HCT116 (cell line): ENCODE measurements around the gene TWIST2. TPM values are rescaled to one million over a fixed set of nuclear protein-coding genes. Genes with fewer than 3 reads are reported as not detected.

Experiments used
- ATAC-seq: fragments of 200-7000 bp; cut with Tn5 transposase; 2 replicates; pipeline ENCODE4 v1.9.1; 2020; ENCODE audit warnings: mild to moderate bottlenecking, moderate library complexity
- BruUV-seq: library from RNA; stranded (reverse); fragments of 400-500 nt; replicated peaks from 2 replicates; lab custom pipeline; 2021; lab: Mats Ljungman, UMichigan
- CTCF ChIA-PET: fragments of 300-600 bp; sonication (Branson Sonifier 250); formaldehyde crosslinking; loops from one replicate; lab custom pipeline; 2021; ENCODE audit warnings: antibody characterized with exemption; lab: Charles Lee
- POLR2A ChIA-PET: fragments of 300-600, 350-600 bp; sonication (Branson Sonifier 250); formaldehyde crosslinking; loops from one replicate; lab custom pipeline; 2021; ENCODE audit warnings: antibody characterized with exemption; lab: Charles Lee
- RAD21 ChIA-PET, 2 experiments: fragments of 300-600 bp; sonication (Branson Sonifier 250); formaldehyde crosslinking; loops; one replicate each; lab custom pipeline; 2023; ENCODE audit warnings: low total read pairs in 2 of 2; ENCODE audit not compliant: uncharacterized antibody in 2 of 2, unreplicated experiment in 2 of 2, low non-redundant PET in 1 of 2; lab: Charles Lee
- DNase-seq: peaks from one replicate; pipeline ENCODE4 v3.0.0-alpha.2; 2010; ENCODE audit warnings: low read depth, low spot score
- H2AFZ ChIP-seq: fragments of 200-600 bp; shearing (Covaris generic), sonication (generic); 2 replicates; pipeline ENCODE4 v1.6.1; 2017; ENCODE audit warnings: low read depth, mixed run types, mixed read lengths, antibody characterized with exemption, low read length; ENCODE audit not compliant: poor library complexity, severe bottlenecking
- H3K27ac ChIP-seq: 2 replicates; pipeline ENCODE4 v1.5.1; 2012; ENCODE audit warnings: low read depth, low read length
- H3K27me3 ChIP-seq: fragments of 200-600 bp; sonication (generic); 2 replicates; pipeline ENCODE4 v1.6.1; 2016; ENCODE audit warnings: mixed run types, low read length, mixed read lengths; ENCODE audit not compliant: insufficient read depth
- H3K36me3 ChIP-seq, 2 experiments: fragments of 200-500 bp in 1 of 2; fragments of 200-600 bp in 1 of 2; sonication (Bioruptor generic) in 1 of 2; sonication (generic) in 1 of 2; 2 replicates each; pipeline versions ENCODE4 v1.5.1 to v1.6.1; 2014 to 2016; ENCODE audit warnings: low read length in 2 of 2, inconsistent platforms in 1 of 2, mixed read lengths in 1 of 2, mixed run types in 1 of 2; ENCODE audit not compliant: insufficient read depth in 2 of 2, control insufficient read depth in 1 of 2
- H3K4me1 ChIP-seq, 2 experiments: fragments of 200-600 bp in 1 of 2; sonication (generic) in 1 of 2; 2 replicates each; pipeline versions ENCODE4 v1.5.1 to v1.6.1; 2012 to 2017; ENCODE audit warnings: low read length in 2 of 2, inconsistent platforms in 1 of 2, mild to moderate bottlenecking in 1 of 2, mixed read lengths in 1 of 2, mixed run types in 1 of 2, moderate library complexity in 1 of 2; ENCODE audit not compliant: insufficient read depth in 2 of 2, control insufficient read depth in 1 of 2
- H3K4me2 ChIP-seq: fragments of 200-600 bp; sonication (generic); 2 replicates; pipeline ENCODE4 v1.6.1; 2017; ENCODE audit warnings: mixed run types, low read length, mixed read lengths
- H3K4me3 ChIP-seq, 2 experiments: fragments of 200-600 bp in 1 of 2; sonication (generic) in 1 of 2; replicated peaks in 1 of 2; 2 replicates each; pipeline ENCODE4 v1.5.1; 2011 to 2016; ENCODE audit warnings: low read length in 2 of 2, control low read depth in 1 of 2, low read depth in 1 of 2, mild to moderate bottlenecking in 1 of 2, mixed read lengths in 1 of 2, mixed run types in 1 of 2
- H3K79me2 ChIP-seq: fragments of 200-600 bp; sonication (generic); 2 replicates; pipeline ENCODE4 v1.6.1; 2017; ENCODE audit warnings: mild to moderate bottlenecking, mixed run types, low read length, moderate library complexity, mixed read lengths; ENCODE audit not compliant: insufficient read depth
- H3K9ac ChIP-seq: fragments of 200-600 bp; sonication (generic); 2 replicates; pipeline ENCODE4 v1.6.1; 2016; ENCODE audit warnings: low read length, mixed read lengths
- H3K9me2 ChIP-seq: fragments of 200-600 bp; sonication (generic), shearing (Covaris generic); 2 replicates; pipeline ENCODE4 v1.6.1; 2017; ENCODE audit warnings: mixed run types, mild to moderate bottlenecking, moderate library complexity; ENCODE audit not compliant: insufficient read depth
- H3K9me3 ChIP-seq, 2 experiments: fragments of 200-500 bp in 1 of 2; fragments of 200-600 bp in 1 of 2; sonication (Bioruptor generic) in 1 of 2; sonication (generic) in 1 of 2; 2 replicates each; pipeline ENCODE4 v1.6.1; 2014 to 2017; ENCODE audit warnings: low read length in 2 of 2, mixed read lengths in 2 of 2, inconsistent platforms in 1 of 2, low read depth in 1 of 2, mild to moderate bottlenecking in 1 of 2, mixed run types in 1 of 2, moderate library complexity in 1 of 2; ENCODE audit not compliant: control insufficient read depth in 1 of 2, insufficient read depth in 1 of 2
- H4K20me1 ChIP-seq: fragments of 200-600 bp; sonication (generic), shearing (Covaris generic); 2 replicates; pipeline ENCODE4 v1.6.1; 2017; ENCODE audit warnings: mixed run types, mild to moderate bottlenecking, moderate library complexity; ENCODE audit not compliant: insufficient read depth
- CEBPB ChIP-seq: IDR thresholded peaks from 2 replicates; pipeline ENCODE4 v1.6.1; 2012; ENCODE audit warnings: low read depth
- EGR1 ChIP-seq: IDR thresholded peaks from 2 replicates; pipeline ENCODE4 v1.6.1; 2012; ENCODE audit warnings: low read depth
- ELF1 ChIP-seq: IDR thresholded peaks from 2 replicates; pipeline ENCODE4 v1.6.1; 2012; ENCODE audit warnings: low read depth, borderline replicate concordance
- EZH2 ChIP-seq: fragments of 200-600 bp; sonication (generic); IDR thresholded peaks from 2 replicates; pipeline ENCODE4 v1.6.1; 2017; ENCODE audit warnings: antibody characterized with exemption, mixed run types
- EZH2phosphoT487 ChIP-seq: fragments of 200-600 bp; IDR thresholded peaks from 2 replicates; pipeline ENCODE4 v1.6.1; 2018; ENCODE audit warnings: antibody characterized with exemption, borderline replicate concordance
- FOSL1 ChIP-seq: IDR thresholded peaks from 2 replicates; pipeline ENCODE4 v1.6.1; 2012; ENCODE audit warnings: low read depth
- JUND ChIP-seq: IDR thresholded peaks from 2 replicates; pipeline ENCODE4 v1.6.1; 2012
- MAX ChIP-seq: IDR thresholded peaks from 2 replicates; pipeline ENCODE4 v1.6.1; 2012
- POLR2A ChIP-seq: IDR thresholded peaks from 2 replicates; pipeline ENCODE4 v1.7.0; 2011; ENCODE audit warnings: borderline replicate concordance; ENCODE audit not compliant: insufficient read depth, insufficient read length; ENCODE audit errors: extremely low read depth
- POLR2AphosphoS5 ChIP-seq: IDR thresholded peaks from 2 replicates; pipeline ENCODE4 v1.6.1; 2011; ENCODE audit warnings: mild to moderate bottlenecking, low read depth, low read length, moderate library complexity
- RAD21 ChIP-seq: IDR thresholded peaks from 2 replicates; pipeline ENCODE4 v1.6.1; 2012; ENCODE audit warnings: low read depth, mild to moderate bottlenecking
- SP1 ChIP-seq: IDR thresholded peaks from 2 replicates; pipeline ENCODE4 v1.6.1; 2012; ENCODE audit warnings: low read depth
- TCF7L2 ChIP-seq: IDR thresholded peaks from 2 replicates; pipeline ENCODE4 v1.7.0; 2011; ENCODE audit warnings: borderline replicate concordance, inconsistent platforms; ENCODE audit not compliant: insufficient read depth, insufficient read length; ENCODE audit errors: extremely low read depth
- YY1 ChIP-seq: IDR thresholded peaks from 2 replicates; pipeline ENCODE4 v1.6.1; 2011; ENCODE audit warnings: low read length, low read depth, moderate library complexity, mild to moderate bottlenecking; ENCODE audit not compliant: insufficient replicate concordance; ENCODE audit errors: extremely low read depth
- ZFX ChIP-seq: fragments of 450-650 bp; IDR thresholded peaks from 2 replicates; pipeline ENCODE4 v1.6.1; 2017
- intact Hi-C: fragments of 100-400 bp; cut with micrococcal nuclease; formaldehyde crosslinking; loops from 2 replicates; pipeline ENCODE4 v1.10.0; 2022
- total RNA-seq: library from RNA; stranded (reverse); gene quantifications from one replicate; pipeline ENCODE4 v1.2.1, GENCODE V29; 2021; ENCODE audit not compliant: unreplicated experiment

Gene TWIST2
- total RNA-seq, 1 experiment from 2014 or later, result not detected

GRCh38 chr2:238912228-238912915, 64.5 kb downstream of the TWIST2 start:
- CTCF ChIA-PET, result no interaction called here
- DNase-seq, result no peak
- no peaks in the 10 kb centered on the region for H3K79me2 ChIP-seq

GRCh38 chr2:238912916-238913875, 65.3 kb downstream of the TWIST2 start:
- CTCF ChIA-PET, result no interaction called here
- TF ChIP-seq EZH2, result no peak
- TF ChIP-seq YY1, result no peak
- no peak for TF ChIP-seq FOSL1
- no peak for TF ChIP-seq ELF1
- TF ChIP-seq JUND, result no peak
- no peak for TF ChIP-seq EGR1
- TF ChIP-seq RAD21, result no peak; the same call in 1 of the 2 replicates
- no peak for TF ChIP-seq POLR2AphosphoS5
- no peak for TF ChIP-seq TCF7L2
- no peak for TF ChIP-seq EZH2phosphoT487
- TF ChIP-seq CEBPB, result no peak
- no peaks in the 10 kb centered on the region for H3K27me3 ChIP-seq

More at GRCh38 chr2:238912228-238912915, 64.5 kb downstream of the TWIST2 start:
- Histone ChIP-seq H3K36me3 (no peaks in the 10 kb centered on the region), H3K4me2 (no peak overlapping the region), H3K4me1 (peaks cover 5 to 37% of the 10 kb centered on the region in 2 experiments; a peak in 2 of 4 replicates), H3K9me2 (no peaks in the 10 kb centered on the region), H3K9ac (no peak overlapping the region), H3K4me3 (no peak overlapping the region), H3K27ac (no peak overlapping the region), H2AFZ (no peak overlapping the region), H4K20me1 (no peaks in the 10 kb centered on the region)
- no TSS peak for BruUV-seq
- POLR2A ChIA-PET, result no interaction called here
- ATAC-seq, result no peak
- RAD21 ChIA-PET, result no interaction called here
- intact Hi-C loops, result no loop called here
- no peak for TF ChIP-seq POLR2A
- TF ChIP-seq ZFX, result no peak
- no peak for TF ChIP-seq ELF1
- no peak for TF ChIP-seq MAX
- TF ChIP-seq SP1, result no peak
- no peak for TF ChIP-seq CEBPB
- TF ChIP-seq, all 23 proteins: peak for 0
- no peaks in the 10 kb centered on the region for H3K9me3 ChIP-seq
- H3K27me3 ChIP-seq, result no peaks in the 10 kb centered on the region

More at GRCh38 chr2:238912916-238913875, 65.3 kb downstream of the TWIST2 start:
- Histone ChIP-seq H3K4me1 (peaks cover 5 to 37% of the 10 kb centered on the region in 2 experiments; a peak in 2 of 4 replicates), H3K27ac (no peak overlapping the region), H3K79me2 (no peaks in the 10 kb centered on the region), H3K36me3 (no peaks in the 10 kb centered on the region), H3K9me3 (no peaks in the 10 kb centered on the region), H2AFZ (no peak overlapping the region), H3K9me2 (no peaks in the 10 kb centered on the region), H3K9ac (no peak overlapping the region), H3K4me3 (no peak overlapping the region), H3K4me2 (no peak overlapping the region), H4K20me1 (no peaks in the 10 kb centered on the region)
- RAD21 ChIA-PET, result no interaction called here
- ATAC-seq, result no peak
- intact Hi-C loops, result no loop called here
- no TSS peak for BruUV-seq
- DNase-seq, result no peak
- POLR2A ChIA-PET, result no interaction called here
